ENCODE data around the gene CANT1. TPM values are rescaled to one million over a fixed set of nuclear protein-coding genes. Genes with fewer than 3 reads are reported as not detected.
"Not testable (repeated sequence)": the region's sequence is repeated elsewhere in the genome, so short reads cannot be mapped to it uniquely, and the experiment has no call there.

CANT1 gene
- total and polyA plus RNA-seq, 8 donors: 16.6 to 151 (median 40.7) TPM

GRCh38 chr17:78966123-78966813 lies 43.3 kb downstream of the CANT1 start:
- Histone ChIP-seq H3K4me1 (peaks cover 8 to 15% (median 13%) of the 10 kb centered on the region in 4 donors), H3K4me3 (no peak overlapping the region), H3K36me3 (peaks cover 0 to 50% (median 40%) of the 10 kb centered on the region in 4 donors), H3K9me3 (no peaks in the 10 kb centered on the region), H3K27ac (no peak overlapping the region), H3K27me3 (no peaks in the 10 kb centered on the region)
- WGBS, 5 donors: 81 to 87% (median 85%) methylated on average over 26 of the region's 26 CpGs
- intact Hi-C loops (cut with DNase I; ENCODE audit: low total_unique reads): no loop called here
- DNase-seq: no peak
- no peak for TF ChIP-seq EP300 (IDR thresholded peaks at IDR 0.05)
- TF ChIP-seq POLR2A (IDR thresholded peaks at IDR 0.05): no peak
- TF ChIP-seq, protein P1, sequence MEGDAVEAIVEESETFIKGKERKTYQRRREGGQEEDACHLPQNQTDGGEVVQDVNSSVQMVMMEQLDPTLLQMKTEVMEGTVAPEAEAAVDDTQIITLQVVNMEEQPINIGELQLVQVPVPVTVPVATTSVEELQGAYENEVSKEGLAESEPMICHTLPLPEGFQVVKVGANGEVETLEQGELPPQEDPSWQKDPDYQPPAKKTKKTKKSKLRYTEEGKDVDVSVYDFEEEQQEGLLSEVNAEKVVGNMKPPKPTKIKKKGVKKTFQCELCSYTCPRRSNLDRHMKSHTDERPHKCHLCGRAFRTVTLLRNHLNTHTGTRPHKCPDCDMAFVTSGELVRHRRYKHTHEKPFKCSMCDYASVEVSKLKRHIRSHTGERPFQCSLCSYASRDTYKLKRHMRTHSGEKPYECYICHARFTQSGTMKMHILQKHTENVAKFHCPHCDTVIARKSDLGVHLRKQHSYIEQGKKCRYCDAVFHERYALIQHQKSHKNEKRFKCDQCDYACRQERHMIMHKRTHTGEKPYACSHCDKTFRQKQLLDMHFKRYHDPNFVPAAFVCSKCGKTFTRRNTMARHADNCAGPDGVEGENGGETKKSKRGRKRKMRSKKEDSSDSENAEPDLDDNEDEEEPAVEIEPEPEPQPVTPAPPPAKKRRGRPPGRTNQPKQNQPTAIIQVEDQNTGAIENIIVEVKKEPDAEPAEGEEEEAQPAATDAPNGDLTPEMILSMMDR (IDR thresholded peaks at IDR 0.05): no peak
- no peak for TF ChIP-seq POLR2AphosphoS5 (IDR thresholded peaks at IDR 0.05)

DNA sequence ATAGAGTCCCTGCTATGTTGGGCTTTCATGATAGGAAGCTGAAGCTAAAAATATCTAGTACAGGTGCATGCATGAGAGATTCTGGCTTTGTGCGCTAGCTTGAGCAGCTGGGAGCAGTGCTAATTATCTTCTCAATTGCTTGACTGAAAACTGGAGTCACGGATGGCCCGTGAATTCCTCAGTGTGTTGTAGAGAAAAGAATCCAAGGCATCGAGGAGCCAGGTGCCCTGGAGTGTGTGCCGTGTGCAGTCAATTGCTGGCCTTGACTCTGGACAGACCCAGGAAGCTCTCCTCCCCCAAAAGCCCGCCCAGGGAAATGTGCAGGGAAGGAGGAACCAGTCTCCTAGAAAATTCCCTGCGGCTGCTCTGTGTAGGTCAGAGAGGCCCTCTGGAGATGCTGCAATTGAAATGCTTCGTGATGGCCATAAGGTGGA lies 44.1 kb downstream of the CANT1 start:
- 76 to 89% (median 86%) methylated on average over 6 to 8 of the region's 8 CpGs for WGBS, 5 donors

DNA sequence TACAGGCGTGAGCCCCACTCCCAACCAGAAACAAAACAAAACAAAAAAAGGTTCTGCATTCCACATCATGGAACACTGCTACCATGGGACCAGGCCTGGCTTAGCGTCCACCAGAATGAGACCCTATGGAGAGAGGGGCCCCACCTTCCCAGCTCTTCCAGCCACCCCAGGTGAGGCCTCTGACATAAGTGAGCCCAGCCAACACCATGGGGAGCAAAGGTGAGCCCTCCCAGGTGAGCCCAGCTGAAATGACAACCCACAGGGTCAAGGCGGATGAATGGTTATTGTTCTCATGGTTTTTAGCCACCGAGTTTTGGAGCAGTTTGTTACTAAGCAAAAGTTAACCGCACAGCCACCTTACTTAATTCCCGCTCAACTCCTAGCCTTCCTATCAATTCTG lies 46.2 kb downstream of the CANT1 start:
- TF ChIP-seq POLR2AphosphoS5 (IDR thresholded peaks at IDR 0.05): no peak
- TF ChIP-seq POLR2A (IDR thresholded peaks at IDR 0.05): no peak
- 87 to 91% (median 90%) methylated on average over 6 of the region's 6 CpGs for WGBS, 5 donors
- intact Hi-C loops (cut with DNase I; ENCODE audit: low total_unique reads): no loop called here
- Histone ChIP-seq H3K36me3 (peaks cover 0 to 28% (median 22%) of the 10 kb centered on the region in 4 donors), H3K27me3 (no peaks in the 10 kb centered on the region), H3K4me3 (no peak overlapping the region), H3K4me1 (peaks cover 0 to 10% (median 7%) of the 10 kb centered on the region in 4 donors), H3K27ac (peak overlapping the region in 1 of 5 donors; percentile 20), H3K9me3 (no peaks in the 10 kb centered on the region)
- DNase-seq: no peak

More for the DNA sequence above, 44.1 kb downstream of the CANT1 start:
- TF ChIP-seq POLR2AphosphoS5 (IDR thresholded peaks at IDR 0.05) (no peak), EP300 (IDR thresholded peaks at IDR 0.05) (no peak), POLR2A (IDR thresholded peaks at IDR 0.05) (no peak)
- TF ChIP-seq, protein P1 (IDR thresholded peaks at IDR 0.05): no peak
- DNase-seq: no peak
- no peak overlapping the region for H3K27ac ChIP-seq
- peaks cover 0 to 50% (median 40%) of the 10 kb centered on the region in 4 donors for H3K36me3 ChIP-seq
- no peak overlapping the region for H3K4me3 ChIP-seq
- H3K9me3 ChIP-seq: no peaks in the 10 kb centered on the region
- no peaks in the 10 kb centered on the region for H3K27me3 ChIP-seq
- peaks cover 6 to 13% (median 8%) of the 10 kb centered on the region in 4 donors for H3K4me1 ChIP-seq
- intact Hi-C loops (cut with DNase I; ENCODE audit: low total_unique reads): no loop called here

DNA sequence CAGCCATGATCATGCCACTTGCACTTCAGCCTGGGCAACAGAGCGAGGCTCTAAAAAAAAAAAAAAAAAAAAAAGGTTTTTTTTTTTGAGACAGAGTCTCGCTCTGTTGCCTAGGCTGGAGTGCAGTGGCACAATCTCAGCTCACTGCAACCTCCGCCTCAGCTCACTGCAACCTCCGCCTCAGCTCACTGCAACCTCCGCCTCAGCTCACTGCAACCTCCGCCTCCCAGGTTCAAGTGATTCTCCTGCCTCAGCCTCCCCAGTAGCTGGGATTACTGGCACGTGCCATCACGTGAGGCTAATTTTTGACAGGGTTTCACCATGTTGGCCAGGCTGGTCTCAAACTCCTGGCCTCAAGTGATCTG lies 46.6 kb downstream of the CANT1 start:
- H3K4me3 ChIP-seq; H3K9me3 ChIP-seq; DNase-seq; intact Hi-C loops (cut with DNase I; ENCODE audit: low total_unique reads); H3K27me3 ChIP-seq: not testable (repeated sequence)
- peaks cover 0 to 24% (median 19%) of the 10 kb centered on the region in 4 donors for H3K36me3 ChIP-seq
- peak overlapping the region in 1 of 5 donors; percentile 64 for H3K27ac ChIP-seq
- H3K4me1 ChIP-seq: peaks cover 0 to 10% (median 7%) of the 10 kb centered on the region in 4 donors
- WGBS, 5 donors: 89 to 99% (median 94%) methylated on average over 7 to 8 of the region's 8 CpGs

GRCh38 chr17:78962345-78962983 lies 47.1 kb downstream of the CANT1 start:
- WGBS, 5 donors: 70 to 82% (median 79%) methylated on average over 17 to 19 of the region's 19 CpGs
- intact Hi-C loops (cut with DNase I; ENCODE audit: low total_unique reads): no loop called here
- peaks cover 0 to 19% (median 14%) of the 10 kb centered on the region in 4 donors for H3K36me3 ChIP-seq
- TF ChIP-seq EP300 (IDR thresholded peaks at IDR 0.05) (no peak), POLR2AphosphoS5 (IDR thresholded peaks at IDR 0.05) (no peak), POLR2A (IDR thresholded peaks at IDR 0.05) (no peak)
- TF ChIP-seq, protein P1 (IDR thresholded peaks at IDR 0.05): no peak
- H3K27me3 ChIP-seq: no peaks in the 10 kb centered on the region
- H3K4me1 ChIP-seq: peaks cover 0 to 10% (median 7%) of the 10 kb centered on the region in 4 donors
- H3K4me3 ChIP-seq: no peak overlapping the region
- DNase-seq: peak; percentile 38 to 69
- H3K9me3 ChIP-seq: no peaks in the 10 kb centered on the region
- H3K27ac ChIP-seq: peak overlapping the region in 2 of 5 donors; percentile 49 to 64

All from stomach (tissue), 9 donors.